PC-9 (cell line): ENCODE results near the gene INHBB. TPM values are rescaled to one million over a fixed set of nuclear protein-coding genes. Genes with fewer than 3 reads are reported as not detected.

Source experiments
- BruUV-seq: library from RNA; stranded (reverse); fragments of 400-500 nt; replicated peaks from 2 replicates; lab custom pipeline; 2021; lab: Mats Ljungman, UMichigan
- CTCF ChIA-PET: fragments of 300-600 bp; sonication (Branson Sonifier 250); formaldehyde crosslinking; loops from one replicate; lab custom pipeline; 2022; ENCODE audit warnings: antibody characterized with exemption; lab: Charles Lee
- POLR2A ChIA-PET: fragments of 300-600 bp; sonication (Branson Sonifier 250); formaldehyde crosslinking; loops from one replicate; lab custom pipeline; 2022; ENCODE audit warnings: antibody characterized with exemption; ENCODE audit not compliant: unreplicated experiment; lab: Charles Lee
- DNase-seq, 2 experiments: peaks; one replicate each; pipeline versions ENCODE4 v3.0.0 to v3.0.0-alpha.2; 2015 to 2022; ENCODE audit warnings: mixed read lengths in 1 of 2
- H2AFZ ChIP-seq: fragments of 200-600 bp; sonication (generic); 2 replicates; pipeline ENCODE4 v1.8.1; 2017; ENCODE audit warnings: antibody characterized with exemption
- H3F3A ChIP-seq: fragments of 200-600 bp; sonication (generic); 2 replicates; pipeline ENCODE4 v1.8.1; 2017; ENCODE audit warnings: antibody characterized with exemption, mild to moderate bottlenecking, low read depth; ENCODE audit not compliant: insufficient read depth
- H3K27ac ChIP-seq: fragments of 200-600 bp; sonication (generic); 2 replicates; pipeline ENCODE4 v1.6.1; 2016; ENCODE audit warnings: mixed run types
- H3K27me3 ChIP-seq: fragments of 200-600 bp; sonication (generic); 2 replicates; pipeline ENCODE4 v1.6.1; 2016; ENCODE audit warnings: low read depth, mixed run types; ENCODE audit not compliant: insufficient read depth
- H3K36me3 ChIP-seq: fragments of 200-600 bp; sonication (generic); 2 replicates; pipeline ENCODE4 v1.6.1; 2016; ENCODE audit warnings: low read depth, mixed run types
- H3K4me1 ChIP-seq: fragments of 200-600 bp; sonication (generic); replicated peaks from 2 replicates; pipeline ENCODE4 v1.6.1; 2016; ENCODE audit warnings: mixed run types; ENCODE audit not compliant: insufficient read depth
- H3K4me2 ChIP-seq: fragments of 200-600 bp; sonication (generic); 2 replicates; pipeline ENCODE4 v1.6.1; 2017; ENCODE audit warnings: mixed run types
- H3K4me3 ChIP-seq: fragments of 200-600 bp; sonication (generic); 2 replicates; pipeline ENCODE4 v1.6.1; 2016; ENCODE audit warnings: mixed run types
- H3K79me2 ChIP-seq: fragments of 200-600 bp; sonication (generic); 2 replicates; pipeline ENCODE4 v1.6.1; 2017; ENCODE audit warnings: low read depth, mixed run types
- H3K9me2 ChIP-seq: fragments of 200-600 bp; sonication (generic); 2 replicates; pipeline ENCODE4 v1.8.1; 2017; ENCODE audit warnings: mild to moderate bottlenecking; ENCODE audit not compliant: insufficient read depth
- H3K9me3 ChIP-seq: fragments of 200-600 bp; sonication (generic); 2 replicates; pipeline ENCODE4 v1.8.1; 2016; ENCODE audit warnings: low read depth; ENCODE audit not compliant: insufficient read depth
- H4K20me1 ChIP-seq: fragments of 200-600 bp; sonication (generic); 2 replicates; pipeline ENCODE4 v1.8.1; 2017; ENCODE audit not compliant: insufficient read depth
- CTCF ChIP-seq: fragments of 200-600 bp; sonication (generic); conservative IDR thresholded peaks from 2 replicates; pipeline ENCODE4 v1.6.1; 2017; ENCODE audit warnings: mixed run types, antibody characterized with exemption, mild to moderate bottlenecking, moderate library complexity
- EZH2 ChIP-seq: fragments of 200-600 bp; sonication (generic); IDR thresholded peaks from 2 replicates; pipeline ENCODE4 v1.8.0; 2017; ENCODE audit warnings: antibody characterized with exemption, low read depth
- intact Hi-C: fragments of 100-400 bp; cut with micrococcal nuclease; formaldehyde crosslinking; loops from one replicate; pipeline ENCODE4 v1.10.0; 2022; ENCODE audit not compliant: unreplicated experiment
- total RNA-seq: library from RNA; stranded (reverse); gene quantifications from 2 replicates; pipeline ENCODE4 v1.2.3, GENCODE V29; 2021

INHBB gene
- total RNA-seq, 1 experiment from 2014 or later, result 57.5 TPM

GRCh38 chr2:120316528-120317179 is 29.3 kb upstream of the INHBB start:
- intact Hi-C loops, result loop anchor here (10.0 kb wide), 1 partner anchor 302 kb away; the partner anchor contains the start of gene EPB41L5
- no peak overlapping the region for H3K4me3 ChIP-seq
- H4K20me1 ChIP-seq, result no peaks in the 10 kb centered on the region
- no TSS peak for BruUV-seq
- no peak overlapping the region for H3K27ac ChIP-seq
- no peak for TF ChIP-seq EZH2
- ChIA-PET POLR2A (no interaction called here), CTCF (interaction anchor here (0.5 to 0.6 kb wide), 2 partner anchors 107 to 138 kb away, joined by 3 read pairs; no protein-coding TSS in a partner anchor)
- no peak overlapping the region for H3K4me2 ChIP-seq
- no peaks in the 10 kb centered on the region for H3K9me3 ChIP-seq
- H3K79me2 ChIP-seq, result no peaks in the 10 kb centered on the region
- no peaks in the 10 kb centered on the region for H3K9me2 ChIP-seq
- peaks cover 23% of the 10 kb centered on the region for H3K4me1 ChIP-seq
- H3F3A ChIP-seq, result peaks cover 17% of the 10 kb centered on the region
- no peaks in the 10 kb centered on the region for H3K27me3 ChIP-seq
- no peak overlapping the region for H2AFZ ChIP-seq
- no peak for DNase-seq
- H3K36me3 ChIP-seq, result no peaks in the 10 kb centered on the region

GRCh38 chr2:120317180-120317533 is 28.8 kb upstream of the INHBB start:
- H3K9me3 ChIP-seq, result no peaks in the 10 kb centered on the region
- DNase-seq, result no peak
- H3K4me3 ChIP-seq, result no peak overlapping the region
- no peaks in the 10 kb centered on the region for H4K20me1 ChIP-seq
- no peaks in the 10 kb centered on the region for H3K27me3 ChIP-seq
- POLR2A ChIA-PET, result no interaction called here
- no peak for TF ChIP-seq EZH2
- TF ChIP-seq CTCF, result no peak
- no peaks in the 10 kb centered on the region for H3K9me2 ChIP-seq
- intact Hi-C loops, result loop anchor here (10.0 kb wide), 1 partner anchor 302 kb away; the partner anchor contains the start of gene EPB41L5
- BruUV-seq, result no TSS peak
- peaks cover 23% of the 10 kb centered on the region for H3K4me1 ChIP-seq
- no peak overlapping the region for H2AFZ ChIP-seq
- H3K4me2 ChIP-seq, result no peak overlapping the region
- H3K27ac ChIP-seq, result no peak overlapping the region
- peaks cover 17% of the 10 kb centered on the region for H3F3A ChIP-seq
- CTCF ChIA-PET, result interaction anchor here (0.6 kb wide), 1 partner anchor 106 kb away, joined by 3 read pairs; no protein-coding TSS in a partner anchor
- no peaks in the 10 kb centered on the region for H3K36me3 ChIP-seq
- no peaks in the 10 kb centered on the region for H3K79me2 ChIP-seq

- Histone ChIP-seq H2AFZ (no peak overlapping the region), H3F3A (peaks cover 10% of the 10 kb centered on the region), H3K4me1 (peaks cover 26% of the 10 kb centered on the region), H4K20me1 (no peaks in the 10 kb centered on the region), H3K9me3 (no peaks in the 10 kb centered on the region), H3K9me2 (no peaks in the 10 kb centered on the region), H3K4me2 (no peak overlapping the region), H3K27me3 (no peaks in the 10 kb centered on the region), H3K27ac (no peak overlapping the region), H3K36me3 (no peaks in the 10 kb centered on the region), H3K79me2 (no peaks in the 10 kb centered on the region), H3K4me3 (no peak overlapping the region)
- POLR2A ChIA-PET, result no interaction called here
- intact Hi-C loops, result loop anchor here (10.0 kb wide), 1 partner anchor 303 kb away; the partner anchor contains the start of gene EPB41L5
- CTCF ChIA-PET, result no interaction called here
- BruUV-seq, result no TSS peak
- no peak for TF ChIP-seq EZH2
- TF ChIP-seq CTCF, result no peak
- DNase-seq, result no peak
Measured at GRCh38 chr2:120317916-120318315, 28.0 kb upstream of the INHBB start.
